Upper lobe of right lung (tissue), 1 donor: ENCODE data around the gene CEACAM4. TPM values are rescaled to one million over a fixed set of nuclear protein-coding genes. Genes with fewer than 3 reads are reported as not detected.
"Not testable (repeated sequence)": the region's sequence is repeated elsewhere in the genome, so short reads cannot be mapped to it uniquely, and the experiment has no call there.

Experiments used
- ATAC-seq: fragments of 200-7000 bp; cut with Tn5 transposase; one replicate; pipeline ENCODE4 v1.9.1; 2020; ENCODE audit warnings: mild to moderate bottlenecking, moderate library complexity
- DNase-seq: peaks from one replicate; pipeline ENCODE4 v3.0.0-alpha.2; 2020
- H3K27ac ChIP-seq: fragments of 200-600 bp; one replicate; pipeline ENCODE4 v1.8.0; 2022
- H3K27me3 ChIP-seq: fragments of 200-600 bp; one replicate; pipeline ENCODE4 v1.8.0; 2022; ENCODE audit warnings: mild to moderate bottlenecking
- H3K36me3 ChIP-seq: fragments of 200-600 bp; one replicate; pipeline ENCODE4 v1.8.0; 2022
- H3K4me1 ChIP-seq: fragments of 200-600 bp; one replicate; pipeline ENCODE4 v1.8.0; 2022
- H3K4me3 ChIP-seq: fragments of 200-600 bp; one replicate; pipeline ENCODE4 v1.8.0; 2022; ENCODE audit warnings: mild to moderate bottlenecking
- H3K9me3 ChIP-seq: fragments of 200-600 bp; one replicate; pipeline ENCODE4 v1.8.0; 2022
- CTCF ChIP-seq: fragments of 200-600 bp; IDR thresholded peaks from one replicate; pipeline ENCODE4 v1.8.0; 2022; ENCODE audit warnings: antibody characterized with exemption
- intact Hi-C: fragments of 100-400 bp; cut with DNase I; formaldehyde crosslinking; loops from one replicate; pipeline ENCODE4 v1.11.0; 2022
- total RNA-seq: library from RNA; stranded (reverse); fragmentation: NEBNext Ultra II Directional; extraction: Animal tissue kit (Norgen Biotek cat#: 25700); gene quantifications from one replicate; pipeline ENCODE4 v1.2.1, GENCODE V29; 2021
- donor health status: DM: no; HTN: yes; CAD: no; lungs with severe emphysema.

Gene CEACAM4
- total RNA-seq, 1 donor from 2014 or later, result 4.6 TPM

- H3K36me3 ChIP-seq, result no peaks in the 10 kb centered on the region
- DNase-seq, result no peak
- no peak for TF ChIP-seq CTCF
- peaks cover 8% of the 10 kb centered on the region for H3K9me3 ChIP-seq
- H3K4me1 ChIP-seq, result no peaks in the 10 kb centered on the region
- no peaks in the 10 kb centered on the region for H3K27me3 ChIP-seq
- H3K27ac ChIP-seq, result no peak overlapping the region
- H3K4me3 ChIP-seq, result no peak overlapping the region
- intact Hi-C loops, result no loop called here
- ATAC-seq, result no peak
These were observed 42.5 kb downstream of the CEACAM4 start for GRCh38 chr19:41584260-41584810.

GRCh38 chr19:41582577-41583182, 44.2 kb downstream of the CEACAM4 start:
- H3K27me3 ChIP-seq, H3K36me3 ChIP-seq, DNase-seq, ATAC-seq, H3K9me3 ChIP-seq, H3K4me1 ChIP-seq, H3K27ac ChIP-seq, H3K4me3 ChIP-seq, intact Hi-C loops: not testable (repeated sequence)

- H3K27ac ChIP-seq, H3K4me3 ChIP-seq, H3K27me3 ChIP-seq: not testable (repeated sequence)
These were observed 45.8 kb downstream of the CEACAM4 start for GRCh38 chr19:41581068-41581467.

DNA sequence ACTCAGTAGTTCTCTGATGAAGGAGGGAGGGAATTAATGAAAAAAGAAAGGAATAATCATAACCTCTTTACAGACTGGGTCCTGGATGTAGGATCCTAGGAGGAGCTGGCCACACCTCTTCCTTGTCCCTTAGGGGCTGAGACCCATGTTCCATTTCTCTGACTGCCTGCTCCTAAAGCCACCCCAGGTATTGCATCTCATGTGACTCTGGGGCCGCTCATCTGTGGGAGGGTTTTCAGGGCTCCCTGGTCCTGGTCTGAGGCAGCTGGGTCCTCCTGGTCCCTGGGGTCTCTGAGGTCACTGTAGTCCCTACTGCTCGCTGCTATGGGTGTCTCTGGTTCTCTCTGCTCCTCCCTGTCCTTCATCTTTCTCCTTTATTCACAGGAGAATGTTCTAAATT, 48.0 kb downstream of the CEACAM4 start:
- DNase-seq (no peak), ATAC-seq (no peak)
- Histone ChIP-seq H3K27ac (no peak overlapping the region), H3K27me3 (no peaks in the 10 kb centered on the region), H3K36me3 (no peaks in the 10 kb centered on the region), H3K4me1 (no peaks in the 10 kb centered on the region), H3K4me3 (no peak overlapping the region), H3K9me3 (peaks cover 8% of the 10 kb centered on the region)
- intact Hi-C loops, result loop anchor here (10.0 kb wide), 1 partner anchor 134 kb away; the partner anchor contains the start of gene ERICH4
- no peak for TF ChIP-seq CTCF

More at GRCh38 chr19:41581068-41581467, 45.8 kb downstream of the CEACAM4 start:
- H3K4me1 ChIP-seq, H3K9me3 ChIP-seq, intact Hi-C loops, ATAC-seq, DNase-seq, H3K36me3 ChIP-seq: not testable (repeated sequence)

GRCh38 chr19:41577833-41578232, 49.0 kb downstream of the CEACAM4 start:
- Histone ChIP-seq H3K9me3 (peaks cover 8% of the 10 kb centered on the region), H3K4me3 (no peak overlapping the region), H3K27ac (no peak overlapping the region), H3K4me1 (no peaks in the 10 kb centered on the region), H3K36me3 (no peaks in the 10 kb centered on the region), H3K27me3 (no peaks in the 10 kb centered on the region)
- no peak for TF ChIP-seq CTCF
- intact Hi-C loops, result loop anchor here (10.0 kb wide), 1 partner anchor 133 kb away; the partner anchor contains the start of gene ERICH4
- ATAC-seq, result no peak
- no peak for DNase-seq

DNA sequence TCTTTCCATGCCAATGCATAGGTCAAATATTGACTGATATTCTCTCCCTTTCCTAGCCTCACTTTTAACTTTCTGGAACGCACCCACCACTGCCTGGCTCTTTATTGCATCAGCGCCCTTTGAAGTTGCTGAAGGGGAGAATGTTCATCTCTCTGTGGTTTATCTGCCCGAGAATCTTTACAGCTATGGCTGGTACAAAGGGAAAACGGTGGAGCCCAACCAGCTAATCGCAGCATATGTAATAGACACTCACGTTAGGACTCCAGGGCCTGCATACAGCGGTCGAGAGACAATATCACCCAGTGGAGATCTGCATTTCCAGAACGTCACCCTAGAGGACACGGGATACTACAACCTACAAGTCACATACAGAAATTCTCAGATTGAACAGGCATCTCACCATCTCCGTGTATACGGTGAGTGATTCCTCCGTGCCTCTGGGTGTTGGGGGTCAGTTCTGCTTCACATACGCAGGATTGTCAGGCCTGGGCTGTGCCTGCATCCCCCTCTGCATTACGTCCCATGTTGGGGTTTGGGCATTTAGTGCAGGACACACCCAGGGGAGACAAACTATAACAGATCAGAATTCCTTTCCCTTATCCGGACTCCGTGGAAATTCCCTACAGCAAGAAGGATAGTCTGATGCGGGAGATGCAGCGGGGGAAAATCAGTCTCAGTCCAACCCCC, 49.6 kb downstream of the CEACAM4 start:
- no peak for ATAC-seq
- peaks cover 8% of the 10 kb centered on the region for H3K9me3 ChIP-seq
- H3K36me3 ChIP-seq, result no peaks in the 10 kb centered on the region
- intact Hi-C loops, result loop anchor here (10.0 kb wide), 1 partner anchor 132 kb away; the partner anchor contains the start of gene ERICH4
- DNase-seq, result no peak
- H3K27ac ChIP-seq, result no peak overlapping the region
- TF ChIP-seq CTCF, result no peak
- no peaks in the 10 kb centered on the region for H3K4me1 ChIP-seq
- H3K4me3 ChIP-seq, result no peak overlapping the region
- no peaks in the 10 kb centered on the region for H3K27me3 ChIP-seq
